Naive B cell (primary cell): ENCODE results near the gene RHD. TPM values are rescaled to one million over a fixed set of nuclear protein-coding genes. Genes with fewer than 3 reads are reported as not detected.
"Not testable (repeated sequence)": the region's sequence is repeated elsewhere in the genome, so short reads cannot be mapped to it uniquely, and the experiment has no call there.

Experiments
- ATAC-seq, 2 donors: fragments of 150-1000 bp; cut with Tn5 transposase; 2 replicates each; pipeline ENCODE4 v1.10.0; 2021; ENCODE audit warnings: low read depth in 2 of 2, mild to moderate bottlenecking in 2 of 2, moderate library complexity in 2 of 2
- DNase-seq: peaks from one replicate; pipeline ENCODE4 v3.0.0; 2022
- H3K27ac Mint-ChIP-seq, 6 donors: one replicate each; pipeline ENCODE4 v1.8.0; 2020 to 2022; ENCODE audit warnings: mild to moderate bottlenecking in 6 of 6, mixed read lengths in 6 of 6, moderate library complexity in 5 of 6, inconsistent platforms in 2 of 6
- H3K27me3 Mint-ChIP-seq, 3 donors: one replicate each; pipeline ENCODE4 v1.8.0; 2021 to 2022; ENCODE audit warnings: mixed read lengths in 3 of 3, mild to moderate bottlenecking in 1 of 3
- H3K36me3 Mint-ChIP-seq, 2 donors: one replicate each; pipeline ENCODE4 v1.8.0; 2020 to 2022; ENCODE audit warnings: mixed read lengths in 2 of 2, inconsistent platforms in 1 of 2, mild to moderate bottlenecking in 1 of 2
- H3K4me1 Mint-ChIP-seq, 3 donors: one replicate each; pipeline ENCODE4 v1.8.0; 2020 to 2022; ENCODE audit warnings: mixed read lengths in 3 of 3, inconsistent platforms in 1 of 3, mild to moderate bottlenecking in 1 of 3, moderate library complexity in 1 of 3
- H3K4me3 Mint-ChIP-seq, 8 donors: one replicate each; pipeline ENCODE4 v1.8.0; 2020 to 2022; ENCODE audit warnings: mild to moderate bottlenecking in 8 of 8, mixed read lengths in 8 of 8, moderate library complexity in 8 of 8, inconsistent platforms in 2 of 8
- H3K9me3 Mint-ChIP-seq, 7 donors: one replicate each; pipeline ENCODE4 v1.8.0; 2020 to 2022; ENCODE audit warnings: mixed read lengths in 7 of 7, mild to moderate bottlenecking in 5 of 7, inconsistent platforms in 2 of 7, moderate library complexity in 1 of 7
- polyA plus RNA-seq, 6 donors: library from polyadenylated mRNA; unstranded; fragments of 300-500 nt; fragmentation: Illumina TruSeq; gene quantifications; one replicate each; pipeline ENCODE4 v1.2.3, GENCODE V29; 2021; ENCODE audit warnings: low read depth in 6 of 6

Gene RHD
- polyA plus RNA-seq, 6 donors from 2014 or later: 0.29 to 0.62 (median 0.39) TPM; not detected in 1

- DNase-seq: no peak
- peaks cover 22 to 56% (median 49%) of the 10 kb centered on the region in 3 donors for H3K4me1 Mint-ChIP-seq
- H3K27ac Mint-ChIP-seq: peak overlapping the region; percentile 99 to 100 (median 100)
- ATAC-seq: no peak
- peak overlapping the region; percentile 95 to 99 (median 98) for H3K4me3 Mint-ChIP-seq
- peaks cover 0 to 16% of the 10 kb centered on the region in 2 donors for H3K36me3 Mint-ChIP-seq
- no peaks in the 10 kb centered on the region for H3K9me3 Mint-ChIP-seq
- no peaks in the 10 kb centered on the region for H3K27me3 Mint-ChIP-seq
Measured at GRCh38 chr1:25246600-25247023, 25.7 kb upstream of the RHD start.

- H3K4me3 Mint-ChIP-seq: peak within 1 kb of the TSS; percentile 95 to 99 (median 98)
- H3K36me3 Mint-ChIP-seq: peaks cover 0 to 16% of the 10 kb centered on the region in 2 donors
- peak within 1 kb of the TSS; percentile 99 to 100 (median 100) for H3K27ac Mint-ChIP-seq
- H3K4me1 Mint-ChIP-seq: peaks cover 24 to 59% (median 49%) of the 10 kb centered on the region in 3 donors
- ATAC-seq: peak; percentile 77 to 78
- DNase-seq: peak; percentile 99
- H3K27me3 Mint-ChIP-seq: no peaks in the 10 kb centered on the region
- H3K9me3 Mint-ChIP-seq: no peaks in the 10 kb centered on the region
Measured at GRCh38 chr1:25247024-25247828, 25.1 kb upstream of the RHD start, which contains the start of gene RSRP1. RSRP1 (minus strand) TSS chr1:25247454; CDS start chr1:25246963, 491 bp downstream.

GRCh38 chr1:25247829-25248754 is 24.2 kb upstream of the RHD start:
- H3K27ac Mint-ChIP-seq: peak overlapping the region; percentile 83 to 100 (median 100)
- DNase-seq (no peak), ATAC-seq (peak; percentile 34 to 45)
- peaks cover 0 to 16% of the 10 kb centered on the region in 2 donors for H3K36me3 Mint-ChIP-seq
- no peaks in the 10 kb centered on the region for H3K9me3 Mint-ChIP-seq
- no peaks in the 10 kb centered on the region for H3K27me3 Mint-ChIP-seq
- H3K4me3 Mint-ChIP-seq: peak overlapping the region; percentile 95 to 99 (median 98)
- peaks cover 24 to 54% (median 49%) of the 10 kb centered on the region in 3 donors for H3K4me1 Mint-ChIP-seq

GRCh38 chr1:25253911-25254310 is 18.4 kb upstream of the RHD start:
- no peaks in the 10 kb centered on the region for H3K9me3 Mint-ChIP-seq
- peaks cover 0 to 42% (median 20%) of the 10 kb centered on the region in 3 donors for H3K4me1 Mint-ChIP-seq
- no peak overlapping the region for H3K27ac Mint-ChIP-seq
- ATAC-seq (no peak), DNase-seq (no peak)
- no peak overlapping the region for H3K4me3 Mint-ChIP-seq
- no peaks in the 10 kb centered on the region for H3K27me3 Mint-ChIP-seq
- no peaks in the 10 kb centered on the region for H3K36me3 Mint-ChIP-seq

GRCh38 chr1:25255706-25256577 is 16.4 kb upstream of the RHD start:
- Mint-ChIP-seq H3K4me3 (no peak overlapping the region), H3K36me3 (no peaks in the 10 kb centered on the region), H3K27me3 (no peaks in the 10 kb centered on the region), H3K4me1 (peaks cover 6 to 52% (median 23%) of the 10 kb centered on the region in 3 donors), H3K27ac (peak overlapping the region in 3 of 6 donors; percentile 63 to 78 (median 75)), H3K9me3 (no peaks in the 10 kb centered on the region)
- DNase-seq: no peak
- ATAC-seq: no peak

GRCh38 chr1:25256578-25256965 is 15.7 kb upstream of the RHD start:
- DNase-seq: no peak
- Mint-ChIP-seq H3K27ac (peak overlapping the region in 2 of 6 donors; percentile 63 to 78), H3K4me3 (no peak overlapping the region), H3K36me3 (no peaks in the 10 kb centered on the region), H3K9me3 (no peaks in the 10 kb centered on the region), H3K4me1 (peaks cover 8 to 52% (median 23%) of the 10 kb centered on the region in 3 donors), H3K27me3 (no peaks in the 10 kb centered on the region)
- no peak for ATAC-seq

- no peak for ATAC-seq
- no peaks in the 10 kb centered on the region for H3K27me3 Mint-ChIP-seq
- H3K4me1 Mint-ChIP-seq: peaks cover 8 to 47% (median 20%) of the 10 kb centered on the region in 3 donors
- no peak overlapping the region for H3K4me3 Mint-ChIP-seq
- H3K9me3 Mint-ChIP-seq: no peaks in the 10 kb centered on the region
- no peak for DNase-seq
- no peaks in the 10 kb centered on the region for H3K36me3 Mint-ChIP-seq
- H3K27ac Mint-ChIP-seq: no peak overlapping the region
Measured at GRCh38 chr1:25257196-25257595, 15.1 kb upstream of the RHD start.

- not testable (repeated sequence) for H3K27me3 Mint-ChIP-seq, H3K4me3 Mint-ChIP-seq, H3K9me3 Mint-ChIP-seq, H3K36me3 Mint-ChIP-seq, DNase-seq
- H3K4me1 Mint-ChIP-seq: peaks cover 13 to 46% (median 14%) of the 10 kb centered on the region in 3 donors
- ATAC-seq: peak in 1 of 2 donors; percentile 16
- H3K27ac Mint-ChIP-seq: peak overlapping the region in 1 of 6 donors; percentile 6
Measured at GRCh38 chr1:25259813-25260212, 12.5 kb upstream of the RHD start.

- ATAC-seq, H3K4me3 Mint-ChIP-seq, H3K36me3 Mint-ChIP-seq, H3K27ac Mint-ChIP-seq, H3K27me3 Mint-ChIP-seq, H3K9me3 Mint-ChIP-seq, DNase-seq: not testable (repeated sequence)
- peaks cover 10 to 45% (median 14%) of the 10 kb centered on the region in 3 donors for H3K4me1 Mint-ChIP-seq
Measured at GRCh38 chr1:25260336-25260735, 12.0 kb upstream of the RHD start.

GRCh38 chr1:25266554-25267287 is 5.6 kb upstream of the RHD start:
- Mint-ChIP-seq H3K27ac (peak overlapping the region in 5 of 6 donors; percentile 67 to 96 (median 89)), H3K4me1 (peaks cover 0 to 37% (median 16%) of the 10 kb centered on the region in 3 donors), H3K4me3 (peak overlapping the region; percentile 76 to 100 (median 93))
- ATAC-seq: peak; percentile 12 to 17
- not testable (repeated sequence) for DNase-seq, H3K9me3 Mint-ChIP-seq, H3K27me3 Mint-ChIP-seq, H3K36me3 Mint-ChIP-seq

GRCh38 chr1:25267288-25268142 is 4.8 kb upstream of the RHD start:
- not testable (repeated sequence) for H3K36me3 Mint-ChIP-seq, H3K9me3 Mint-ChIP-seq, H3K27me3 Mint-ChIP-seq
- Mint-ChIP-seq H3K4me1 (peaks cover 0 to 33% (median 16%) of the 10 kb centered on the region in 3 donors), H3K27ac (peak overlapping the region; percentile 82 to 96 (median 90)), H3K4me3 (peak overlapping the region; percentile 72 to 99 (median 90))
- DNase-seq (peak; percentile 88), ATAC-seq (peak; percentile 84)
